ENCODE data around the gene MSRB3. TPM values are rescaled to one million over a fixed set of nuclear protein-coding genes. Genes with fewer than 3 reads are reported as not detected.

MSRB3 gene
- total RNA-seq, 4 donors from 2014 or later = 21.7 to 56.9 (median 26.4) TPM

GRCh38 chr12:65367396-65367795 is 88.9 kb downstream of the MSRB3 start:
- in situ Hi-C loops (cut with MboI; ENCODE audit: low pct_ligation_motif_present in 1 of 4, low pct_unique_long_range_greater_than_20kb in 1 of 4, low sequenced_read_pairs in 3 of 4) (no loop called here), intact Hi-C loops (cut with DNase I; ENCODE audit: low total_unique reads) (no loop called here)
- no peaks in the 10 kb centered on the region for H3K9me3 ChIP-seq
- no peaks in the 10 kb centered on the region for H3K36me3 ChIP-seq
- H3K27me3 ChIP-seq = no peaks in the 10 kb centered on the region
- no peak overlapping the region for H3K27ac ChIP-seq
- H3K4me3 ChIP-seq = no peak overlapping the region
- H3K4me1 ChIP-seq = no peaks in the 10 kb centered on the region
- DNase-seq = no peak
- no peak for TF ChIP-seq CTCF (IDR thresholded peaks at IDR 0.05)
- no peak for TF ChIP-seq POLR2A (IDR thresholded peaks at IDR 0.05)
- no peak for TF ChIP-seq EP300 (IDR thresholded peaks at IDR 0.05; ENCODE audit: low read depth)
- TF ChIP-seq POLR2AphosphoS5 (IDR thresholded peaks at IDR 0.05) = no peak

- intact Hi-C loops (cut with DNase I; ENCODE audit: low total_unique reads) = no loop called here
- Histone ChIP-seq H3K27me3 (no peaks in the 10 kb centered on the region), H3K4me1 (peaks cover 0 to 3% (median 1%) of the 10 kb centered on the region in 4 donors), H3K36me3 (no peaks in the 10 kb centered on the region), H3K9me3 (no peaks in the 10 kb centered on the region), H3K27ac (no peak overlapping the region), H3K4me3 (no peak overlapping the region)
- no peak for DNase-seq
- in situ Hi-C loops (cut with MboI; ENCODE audit: low pct_ligation_motif_present in 1 of 4, low pct_unique_long_range_greater_than_20kb in 1 of 4, low sequenced_read_pairs in 3 of 4) = no loop called here
- TF ChIP-seq EP300 (IDR thresholded peaks at IDR 0.05; ENCODE audit: low read depth) (no peak), CTCF (IDR thresholded peaks at IDR 0.05) (no peak), POLR2AphosphoS5 (IDR thresholded peaks at IDR 0.05) (no peak), POLR2A (IDR thresholded peaks at IDR 0.05) (no peak)
- 74 to 100% methylated on average over 1 to 4 of the region's 4 CpGs for WGBS, 2 donors (ENCODE audit: low coverage in 1 of 2)
These were observed 89.6 kb downstream of the MSRB3 start for GRCh38 chr12:65368055-65368454.

GRCh38 chr12:65372574-65372973 is 94.1 kb downstream of the MSRB3 start:
- Histone ChIP-seq H3K36me3 (no peaks in the 10 kb centered on the region), H3K27ac (no peak overlapping the region), H3K27me3 (no peaks in the 10 kb centered on the region), H3K4me3 (no peak overlapping the region), H3K9me3 (no peaks in the 10 kb centered on the region), H3K4me1 (peaks cover 0 to 3% (median 1%) of the 10 kb centered on the region in 4 donors)
- in situ Hi-C loops (cut with MboI; ENCODE audit: low pct_ligation_motif_present in 1 of 4, low pct_unique_long_range_greater_than_20kb in 1 of 4, low sequenced_read_pairs in 3 of 4) (no loop called here), intact Hi-C loops (cut with DNase I; ENCODE audit: low total_unique reads) (no loop called here)
- TF ChIP-seq CTCF (IDR thresholded peaks at IDR 0.05) (no peak), POLR2A (IDR thresholded peaks at IDR 0.05) (no peak), EP300 (IDR thresholded peaks at IDR 0.05; ENCODE audit: low read depth) (no peak), POLR2AphosphoS5 (IDR thresholded peaks at IDR 0.05) (no peak)
- DNase-seq = no peak

GRCh38 chr12:65384240-65384639 is 105.8 kb downstream of the MSRB3 start:
- Histone ChIP-seq H3K9me3 (no peaks in the 10 kb centered on the region), H3K4me1 (no peaks in the 10 kb centered on the region), H3K27me3 (no peaks in the 10 kb centered on the region), H3K36me3 (no peaks in the 10 kb centered on the region), H3K27ac (no peak overlapping the region), H3K4me3 (no peak overlapping the region)
- intact Hi-C loops (cut with DNase I; ENCODE audit: low total_unique reads) (no loop called here), in situ Hi-C loops (cut with MboI; ENCODE audit: low pct_ligation_motif_present in 1 of 4, low pct_unique_long_range_greater_than_20kb in 1 of 4, low sequenced_read_pairs in 3 of 4) (no loop called here)
- WGBS, 2 donors (ENCODE audit: low coverage in 1 of 2) = 56 to 59% methylated on average over 2 of the region's 2 CpGs
- TF ChIP-seq POLR2A (IDR thresholded peaks at IDR 0.05) (no peak), EP300 (IDR thresholded peaks at IDR 0.05; ENCODE audit: low read depth) (no peak), CTCF (IDR thresholded peaks at IDR 0.05) (no peak), POLR2AphosphoS5 (IDR thresholded peaks at IDR 0.05) (no peak)
- DNase-seq = no peak
